Measurements from ENCODE around the gene TMEM263.
A peak's percentile ranks its signal among the peaks of the same experiment; 100 is the strongest.
"Not testable (repeated sequence)": the region's sequence is repeated elsewhere in the genome, so short reads cannot be mapped to it uniquely, and the experiment has no call there.

The TMEM263 gene

GRCh38 chr12:106955377-106956047, at the start of gene TMEM263:
TSS of gene TMEM263 (plus strand) at chr12:106955907. CDS start at chr12:106967117, 11,210 bp downstream.
- peak; percentile 93 for DNase-seq

- DNase-seq: no peak
These were observed 49.0 kb upstream of the TMEM263 start for GRCh38 chr12:106906715-106907114.

- no peak for DNase-seq
These were observed 48.3 kb upstream of the TMEM263 start for GRCh38 chr12:106907411-106907810.

- DNase-seq: no peak
These were observed 47.9 kb upstream of the TMEM263 start for GRCh38 chr12:106907846-106908245.

- DNase-seq: no peak
These were observed 47.1 kb upstream of the TMEM263 start for GRCh38 chr12:106908561-106908960.

- DNase-seq: no peak
These were observed 45.5 kb upstream of the TMEM263 start for GRCh38 chr12:106910202-106910601.

- DNase-seq: no peak
These were observed 44.1 kb upstream of the TMEM263 start for GRCh38 chr12:106911581-106911980.

- peak; percentile 45 for DNase-seq
These were observed 42.3 kb upstream of the TMEM263 start for GRCh38 chr12:106913456-106913855.

GRCh38 chr12:106914796-106915634, 40.7 kb upstream of the TMEM263 start:
- no peak for DNase-seq

GRCh38 chr12:106915635-106916026, 40.1 kb upstream of the TMEM263 start:
- DNase-seq: no peak

- no peak for DNase-seq
These were observed 38.2 kb upstream of the TMEM263 start for GRCh38 chr12:106917503-106917902.

GRCh38 chr12:106918746-106919145, 37.0 kb upstream of the TMEM263 start:
- DNase-seq: peak; percentile 57

- peak; percentile 21 for DNase-seq
These were observed 35.7 kb upstream of the TMEM263 start for GRCh38 chr12:106919910-106920544.

- not testable (repeated sequence) for DNase-seq
These were observed 33.7 kb upstream of the TMEM263 start for GRCh38 chr12:106921976-106922375.

GRCh38 chr12:106923594-106923993, 32.1 kb upstream of the TMEM263 start:
- DNase-seq: not testable (repeated sequence)

- no peak for DNase-seq
These were observed 31.3 kb upstream of the TMEM263 start for GRCh38 chr12:106924268-106924861.

GRCh38 chr12:106926657-106927056, 29.1 kb upstream of the TMEM263 start:
- no peak for DNase-seq

GRCh38 chr12:106934277-106934676, 21.4 kb upstream of the TMEM263 start:
- DNase-seq: no peak

- no peak for DNase-seq
These were observed 14.1 kb upstream of the TMEM263 start for GRCh38 chr12:106941481-106942156.

- no peak for DNase-seq
These were observed 12.9 kb upstream of the TMEM263 start for GRCh38 chr12:106942775-106943174.

- no peak for DNase-seq
These were observed 10.4 kb upstream of the TMEM263 start for GRCh38 chr12:106945261-106945851.

- DNase-seq: no peak
These were observed 8.2 kb upstream of the TMEM263 start for GRCh38 chr12:106947461-106947860.

Data from NCI-H1092 treated with DMSO at 0.1 percent for 48 hours (cell line).